Neural progenitor cell (in vitro differentiated cells): Measurements from ENCODE around the gene STRIT1. TPM values are rescaled to one million over a fixed set of nuclear protein-coding genes. Genes with fewer than 3 reads are reported as not detected.
A peak's percentile ranks its signal among the peaks of the same experiment; 100 is the strongest.

ENCODE experiments used
- DNase-seq: peaks from one replicate; pipeline ENCODE4 v3.0.0-alpha.2; 2016; ENCODE audit warnings: low spot score
- H2AFZ ChIP-seq: fragments of 200-600 bp; sonication (generic); replicated peaks from 2 replicates; pipeline ENCODE4 v1.6.1; 2016; ENCODE audit warnings: antibody characterized with exemption
- H3F3A ChIP-seq: fragments of 200-600 bp; sonication (generic); 2 replicates; pipeline ENCODE4 v1.6.1; 2016; ENCODE audit warnings: antibody characterized with exemption, low read depth
- H3K27ac ChIP-seq: fragments of 200-600 bp; sonication (generic); 2 replicates; pipeline ENCODE4 v1.5.1; 2016; ENCODE audit warnings: mild to moderate bottlenecking
- H3K27me3 ChIP-seq: fragments of 200-600 bp; sonication (generic); 2 replicates; pipeline ENCODE4 v1.6.1; 2016; ENCODE audit warnings: mild to moderate bottlenecking, moderate library complexity
- H3K36me3 ChIP-seq: fragments of 200-600 bp; sonication (generic); 2 replicates; pipeline ENCODE4 v1.5.1; 2016
- H3K4me1 ChIP-seq: fragments of 200-600 bp; sonication (generic); 2 replicates; pipeline ENCODE4 v1.6.1; 2016; ENCODE audit warnings: mixed run types
- H3K4me2 ChIP-seq: fragments of 200-600 bp; sonication (generic); 2 replicates; pipeline ENCODE4 v1.6.1; 2016
- H3K4me3 ChIP-seq: fragments of 200-600 bp; sonication (generic); 2 replicates; pipeline ENCODE4 v1.5.1; 2016
- H3K79me2 ChIP-seq: fragments of 200-600 bp; sonication (generic); 2 replicates; pipeline ENCODE4 v1.6.1; 2016; ENCODE audit warnings: low read depth
- H3K9ac ChIP-seq: fragments of 200-600 bp; sonication (generic); 2 replicates; pipeline ENCODE4 v1.6.1; 2016
- H3K9me3 ChIP-seq: fragments of 200-600 bp; sonication (generic); 2 replicates; pipeline ENCODE4 v1.5.1; 2016; ENCODE audit warnings: low read depth
- H4K20me1 ChIP-seq: fragments of 200-600 bp; sonication (generic); 2 replicates; pipeline ENCODE4 v1.6.1; 2016; ENCODE audit warnings: low read depth
- H3K27ac Mint-ChIP-seq: 3 replicates; pipeline ENCODE4 v1.8.0; 2021; ENCODE audit warnings: mixed read lengths
- H3K27me3 Mint-ChIP-seq: 2 replicates; pipeline ENCODE4 v1.8.0; 2022; ENCODE audit warnings: low read depth, mild to moderate bottlenecking, inconsistent platforms, moderate library complexity, mixed read lengths; ENCODE audit not compliant: insufficient read depth
- H3K36me3 Mint-ChIP-seq: 3 replicates; pipeline ENCODE4 v1.8.0; 2021; ENCODE audit warnings: mixed read lengths
- H3K4me1 Mint-ChIP-seq: 3 replicates; pipeline ENCODE4 v1.8.0; 2021; ENCODE audit warnings: mixed read lengths
- H3K4me3 Mint-ChIP-seq: 3 replicates; pipeline ENCODE4 v1.8.0; 2021; ENCODE audit warnings: mild to moderate bottlenecking, moderate library complexity, mixed read lengths
- H3K9me3 Mint-ChIP-seq: 3 replicates; pipeline ENCODE4 v1.8.0; 2020; ENCODE audit warnings: mixed read lengths
- EZH2 ChIP-seq: fragments of 200-600 bp; sonication (generic); IDR thresholded peaks from 2 replicates; pipeline ENCODE4 v1.6.1; 2017; ENCODE audit warnings: antibody characterized with exemption, mild to moderate bottlenecking, moderate library complexity
- EZH2phosphoT487 ChIP-seq: fragments of 200-600 bp; sonication (generic); IDR thresholded peaks from 2 replicates; pipeline ENCODE4 v1.6.1; 2017; ENCODE audit warnings: antibody characterized with exemption
- total RNA-seq: library from RNA; depleted of rRNA; stranded (reverse); fragments of >200 nt; gene quantifications from 2 replicates; pipeline ENCODE4 v1.2.3, GENCODE V29; 2015; ENCODE audit warnings: low replicate concordance
- TF ChIP-seq, protein P1 (sequence below): fragments of 200-600 bp; sonication (generic); IDR thresholded peaks from 2 replicates; pipeline ENCODE4 v1.5.1; 2017; ENCODE audit warnings: antibody characterized with exemption, mild to moderate bottlenecking

Gene STRIT1
- total RNA-seq, 1 donor from 2014 or later, result not detected

DNA sequence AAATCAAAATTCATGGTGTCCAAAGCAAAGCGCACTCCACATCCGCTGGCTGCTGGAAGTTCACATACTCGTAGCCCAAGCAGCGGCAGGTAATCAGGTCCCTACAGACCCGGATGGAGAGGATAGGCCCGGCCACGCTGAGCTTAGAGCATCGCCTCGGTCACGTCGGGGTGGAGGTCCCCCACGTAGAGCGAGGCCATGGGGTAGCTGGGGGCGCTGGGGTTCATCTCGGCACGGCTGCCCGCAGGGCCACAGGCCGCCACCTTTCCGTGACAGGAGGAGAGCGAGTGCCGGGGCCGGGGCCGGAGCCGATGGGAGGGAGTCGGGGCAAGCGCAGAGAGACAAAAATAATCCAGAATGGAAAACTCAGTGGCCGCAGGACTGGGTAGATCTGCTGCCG is 16.1 kb upstream of the STRIT1 start:
- no peak overlapping the region for H3K4me3 ChIP-seq
- H3K4me2 ChIP-seq, result no peak overlapping the region
- H3K9me3 ChIP-seq, result no peaks in the 10 kb centered on the region
- H3K36me3 Mint-ChIP-seq, result no peaks in the 10 kb centered on the region
- H3K27me3 Mint-ChIP-seq, result no peaks in the 10 kb centered on the region
- no peaks in the 10 kb centered on the region for H3K4me1 Mint-ChIP-seq
- no peaks in the 10 kb centered on the region for H3K27me3 ChIP-seq
- no peaks in the 10 kb centered on the region for H3K4me1 ChIP-seq
- H3K27ac Mint-ChIP-seq, result no peak overlapping the region
- no peaks in the 10 kb centered on the region for H4K20me1 ChIP-seq
- no peaks in the 10 kb centered on the region for H3K79me2 ChIP-seq
- DNase-seq, result no peak
- no peaks in the 10 kb centered on the region for H3K9me3 Mint-ChIP-seq
- no peak overlapping the region for H3K27ac ChIP-seq
- TF ChIP-seq EZH2phosphoT487, result no peak
- TF ChIP-seq, protein P1, sequence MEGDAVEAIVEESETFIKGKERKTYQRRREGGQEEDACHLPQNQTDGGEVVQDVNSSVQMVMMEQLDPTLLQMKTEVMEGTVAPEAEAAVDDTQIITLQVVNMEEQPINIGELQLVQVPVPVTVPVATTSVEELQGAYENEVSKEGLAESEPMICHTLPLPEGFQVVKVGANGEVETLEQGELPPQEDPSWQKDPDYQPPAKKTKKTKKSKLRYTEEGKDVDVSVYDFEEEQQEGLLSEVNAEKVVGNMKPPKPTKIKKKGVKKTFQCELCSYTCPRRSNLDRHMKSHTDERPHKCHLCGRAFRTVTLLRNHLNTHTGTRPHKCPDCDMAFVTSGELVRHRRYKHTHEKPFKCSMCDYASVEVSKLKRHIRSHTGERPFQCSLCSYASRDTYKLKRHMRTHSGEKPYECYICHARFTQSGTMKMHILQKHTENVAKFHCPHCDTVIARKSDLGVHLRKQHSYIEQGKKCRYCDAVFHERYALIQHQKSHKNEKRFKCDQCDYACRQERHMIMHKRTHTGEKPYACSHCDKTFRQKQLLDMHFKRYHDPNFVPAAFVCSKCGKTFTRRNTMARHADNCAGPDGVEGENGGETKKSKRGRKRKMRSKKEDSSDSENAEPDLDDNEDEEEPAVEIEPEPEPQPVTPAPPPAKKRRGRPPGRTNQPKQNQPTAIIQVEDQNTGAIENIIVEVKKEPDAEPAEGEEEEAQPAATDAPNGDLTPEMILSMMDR, result no peak
- no peak for TF ChIP-seq EZH2
- H3K9ac ChIP-seq, result no peak overlapping the region
- H3F3A ChIP-seq, result no peaks in the 10 kb centered on the region
- H3K36me3 ChIP-seq, result no peaks in the 10 kb centered on the region
- H2AFZ ChIP-seq, result no peak overlapping the region
- no peak overlapping the region for H3K4me3 Mint-ChIP-seq

DNA sequence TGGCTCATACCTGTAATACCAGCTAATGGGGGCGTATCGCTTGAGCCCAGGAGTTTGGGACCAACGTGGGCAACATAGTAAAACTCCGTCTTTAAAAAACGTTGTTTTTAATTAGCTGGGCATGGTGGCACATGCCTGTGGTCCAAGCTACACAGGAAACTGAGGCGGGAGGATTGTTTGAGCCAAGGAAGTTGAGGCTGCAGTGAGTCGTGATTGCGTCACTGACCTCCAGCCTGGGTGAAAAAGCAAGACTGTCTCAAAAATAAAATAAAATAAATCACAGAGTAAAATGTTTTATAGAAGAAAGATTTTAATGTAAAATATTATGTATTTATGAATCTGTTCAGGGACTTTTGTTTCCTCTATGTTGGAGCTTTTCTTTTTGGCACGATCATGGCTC is 15.3 kb upstream of the STRIT1 start:
- Histone ChIP-seq H3K27ac (no peak overlapping the region), H3K9ac (no peak overlapping the region), H3K4me1 (no peaks in the 10 kb centered on the region), H3K36me3 (no peaks in the 10 kb centered on the region), H3K27me3 (no peaks in the 10 kb centered on the region), H3F3A (no peaks in the 10 kb centered on the region), H3K9me3 (no peaks in the 10 kb centered on the region), H2AFZ (no peak overlapping the region), H4K20me1 (no peaks in the 10 kb centered on the region), H3K4me3 (no peak overlapping the region), H3K4me2 (no peak overlapping the region), H3K79me2 (no peaks in the 10 kb centered on the region)
- no peak overlapping the region for H3K27ac Mint-ChIP-seq
- TF ChIP-seq, protein P1, result no peak
- TF ChIP-seq EZH2, result no peak
- no peak for TF ChIP-seq EZH2phosphoT487
- no peaks in the 10 kb centered on the region for H3K4me1 Mint-ChIP-seq
- DNase-seq, result no peak
- no peaks in the 10 kb centered on the region for H3K27me3 Mint-ChIP-seq
- H3K4me3 Mint-ChIP-seq, result no peak overlapping the region
- H3K9me3 Mint-ChIP-seq, result no peaks in the 10 kb centered on the region
- H3K36me3 Mint-ChIP-seq, result no peaks in the 10 kb centered on the region

DNA sequence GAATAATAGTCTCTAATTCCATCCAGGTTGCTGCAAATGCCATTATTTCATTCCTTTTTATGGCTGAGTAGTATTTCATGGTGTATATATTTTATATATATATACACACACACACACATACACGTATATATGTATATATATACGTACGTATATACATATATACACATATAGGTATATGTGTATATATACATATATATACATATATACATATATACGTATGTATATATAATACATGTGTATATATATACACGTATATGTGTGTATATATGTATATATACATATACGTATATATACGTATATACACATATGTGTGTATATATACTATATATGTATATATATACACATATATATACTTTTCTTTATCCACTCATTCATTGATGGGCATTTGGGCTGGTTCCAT is 13.7 kb upstream of the STRIT1 start:
- H4K20me1 ChIP-seq, result no peaks in the 10 kb centered on the region
- no peaks in the 10 kb centered on the region for H3K27me3 ChIP-seq
- Mint-ChIP-seq H3K36me3 (no peaks in the 10 kb centered on the region), H3K4me1 (no peaks in the 10 kb centered on the region), H3K9me3 (no peaks in the 10 kb centered on the region), H3K27me3 (no peaks in the 10 kb centered on the region), H3K4me3 (no peak overlapping the region), H3K27ac (no peak overlapping the region)
- H3K79me2 ChIP-seq, result no peaks in the 10 kb centered on the region
- no peaks in the 10 kb centered on the region for H3K36me3 ChIP-seq
- no peak overlapping the region for H3K9ac ChIP-seq
- no peak overlapping the region for H3K4me2 ChIP-seq
- no peak overlapping the region for H3K4me3 ChIP-seq
- TF ChIP-seq EZH2 (no peak), EZH2phosphoT487 (no peak)
- TF ChIP-seq, protein P1, result no peak
- no peak overlapping the region for H2AFZ ChIP-seq
- DNase-seq, result no peak
- H3F3A ChIP-seq, result no peaks in the 10 kb centered on the region
- H3K9me3 ChIP-seq, result no peaks in the 10 kb centered on the region
- no peak overlapping the region for H3K27ac ChIP-seq
- H3K4me1 ChIP-seq, result no peaks in the 10 kb centered on the region

DNA sequence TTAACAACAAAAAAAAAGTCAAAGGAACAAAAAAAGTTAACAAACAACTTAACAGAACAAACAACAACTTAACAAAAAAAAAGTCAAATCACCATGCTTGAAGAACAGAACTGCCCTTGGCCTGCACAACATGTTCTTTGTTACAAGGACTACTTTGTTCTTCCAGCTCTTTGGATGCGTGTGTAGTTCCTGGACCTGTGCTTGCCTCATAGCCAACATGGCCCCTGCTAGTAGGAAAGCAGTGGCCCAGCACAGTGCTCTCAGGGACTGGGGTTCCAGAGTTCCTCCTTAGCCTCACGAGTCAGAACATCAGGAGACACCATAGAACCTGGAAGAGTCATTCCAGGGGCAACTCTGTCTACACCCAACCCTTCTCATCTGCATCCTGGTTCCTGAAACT is 10.9 kb upstream of the STRIT1 start:
- TF ChIP-seq EZH2, result no peak
- TF ChIP-seq EZH2phosphoT487, result no peak
- TF ChIP-seq, protein P1, result no peak
- Histone ChIP-seq H3K27ac (no peak overlapping the region), H3K9me3 (no peaks in the 10 kb centered on the region), H4K20me1 (no peaks in the 10 kb centered on the region), H2AFZ (peak overlapping the region; percentile 22), H3K79me2 (no peaks in the 10 kb centered on the region), H3F3A (no peaks in the 10 kb centered on the region), H3K27me3 (no peaks in the 10 kb centered on the region), H3K4me1 (no peaks in the 10 kb centered on the region), H3K4me3 (no peak overlapping the region), H3K36me3 (no peaks in the 10 kb centered on the region), H3K4me2 (no peak overlapping the region), H3K9ac (no peak overlapping the region)
- Mint-ChIP-seq H3K4me1 (no peaks in the 10 kb centered on the region), H3K27ac (no peak overlapping the region), H3K9me3 (no peaks in the 10 kb centered on the region), H3K36me3 (no peaks in the 10 kb centered on the region), H3K4me3 (no peak overlapping the region), H3K27me3 (no peaks in the 10 kb centered on the region)
- DNase-seq, result no peak
